ENCODE data around the gene MYH10.
"Not testable (repeated sequence)": the region's sequence is repeated elsewhere in the genome, so short reads cannot be mapped to it uniquely, and the experiment has no call there.

The MYH10 gene

DNA sequence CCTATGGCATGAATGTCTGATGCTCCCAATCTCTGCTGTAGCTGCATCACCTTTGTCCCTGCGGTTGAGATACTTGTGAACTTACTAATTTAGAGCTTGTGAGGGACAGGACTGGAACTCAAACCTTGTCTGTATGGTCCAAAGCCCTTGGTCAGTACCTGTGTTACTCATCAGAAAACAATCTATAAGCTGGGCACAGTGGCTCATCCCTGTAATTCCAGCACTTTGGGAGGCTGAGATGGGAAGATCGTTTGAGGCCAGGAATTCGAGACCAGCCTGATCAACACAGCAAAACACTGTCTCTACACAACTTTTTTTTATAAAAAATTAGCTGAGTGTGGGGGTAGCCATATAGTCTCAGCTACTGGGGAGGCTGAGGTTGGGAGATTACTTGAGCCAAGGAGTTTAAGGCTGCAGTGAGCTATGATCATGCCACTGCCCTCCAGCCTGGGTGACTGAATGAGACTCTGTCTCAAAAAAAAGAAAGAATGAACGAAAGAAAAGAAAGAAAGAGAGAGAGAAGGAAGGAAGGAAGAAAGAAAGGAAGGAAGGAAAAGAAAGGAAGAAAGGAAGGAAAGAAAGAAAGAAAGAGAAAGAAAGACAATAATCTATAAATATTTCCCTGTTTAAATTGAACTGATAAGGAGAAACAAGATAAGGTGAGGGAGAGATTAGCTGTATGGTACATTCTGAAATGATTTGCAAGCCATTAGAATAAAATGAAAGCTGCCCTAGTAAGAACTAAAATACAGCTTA is 31.7 kb upstream of the MYH10 start:
- no peaks in the 10 kb centered on the region for H3K36me3 Mint-ChIP-seq (ENCODE audit: insufficient read depth)
- H3K4me3 Mint-ChIP-seq = no peak overlapping the region
- H3K4me1 Mint-ChIP-seq = no peaks in the 10 kb centered on the region
- no peak for ATAC-seq (replicated peaks; ENCODE audit: extremely low read depth, poor library complexity, severe bottlenecking)
- H3K27ac Mint-ChIP-seq (ENCODE audit: low read depth) = no peak overlapping the region
- peaks cover 38% of the 10 kb centered on the region for H3K27me3 Mint-ChIP-seq
- no peak for DNase-seq (ENCODE audit: low spot score in 2 of 2)
- H3K9me3 Mint-ChIP-seq = peaks cover 5% of the 10 kb centered on the region

DNA sequence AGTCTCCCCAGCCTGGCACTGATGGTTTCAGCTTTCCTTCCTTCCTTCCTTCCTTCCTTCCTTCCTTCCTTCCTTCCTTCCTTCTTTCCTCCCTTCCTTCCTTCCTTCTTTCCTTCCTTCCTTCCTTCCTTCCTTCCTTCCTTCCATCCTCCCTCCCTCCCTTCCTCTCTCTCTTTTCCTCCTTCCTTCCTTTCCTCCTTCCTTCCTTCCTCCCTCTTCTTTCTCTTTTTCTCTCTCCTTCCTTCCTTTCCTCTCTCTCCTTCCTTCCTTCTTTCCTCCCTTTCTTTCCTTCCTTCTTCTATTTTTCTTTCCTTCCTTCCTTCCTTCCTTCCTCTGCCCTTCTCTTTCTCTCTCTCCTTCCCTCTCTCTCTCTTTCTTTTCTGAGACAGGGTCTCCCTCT is 30.2 kb upstream of the MYH10 start:
- H3K27me3 Mint-ChIP-seq = peaks cover 38% of the 10 kb centered on the region
- ATAC-seq (replicated peaks; ENCODE audit: extremely low read depth, poor library complexity, severe bottlenecking); H3K36me3 Mint-ChIP-seq (ENCODE audit: insufficient read depth); H3K4me3 Mint-ChIP-seq; H3K4me1 Mint-ChIP-seq; H3K27ac Mint-ChIP-seq (ENCODE audit: low read depth); DNase-seq (ENCODE audit: low spot score in 2 of 2): not testable (repeated sequence)
- H3K9me3 Mint-ChIP-seq = peaks cover 13% of the 10 kb centered on the region

DNA sequence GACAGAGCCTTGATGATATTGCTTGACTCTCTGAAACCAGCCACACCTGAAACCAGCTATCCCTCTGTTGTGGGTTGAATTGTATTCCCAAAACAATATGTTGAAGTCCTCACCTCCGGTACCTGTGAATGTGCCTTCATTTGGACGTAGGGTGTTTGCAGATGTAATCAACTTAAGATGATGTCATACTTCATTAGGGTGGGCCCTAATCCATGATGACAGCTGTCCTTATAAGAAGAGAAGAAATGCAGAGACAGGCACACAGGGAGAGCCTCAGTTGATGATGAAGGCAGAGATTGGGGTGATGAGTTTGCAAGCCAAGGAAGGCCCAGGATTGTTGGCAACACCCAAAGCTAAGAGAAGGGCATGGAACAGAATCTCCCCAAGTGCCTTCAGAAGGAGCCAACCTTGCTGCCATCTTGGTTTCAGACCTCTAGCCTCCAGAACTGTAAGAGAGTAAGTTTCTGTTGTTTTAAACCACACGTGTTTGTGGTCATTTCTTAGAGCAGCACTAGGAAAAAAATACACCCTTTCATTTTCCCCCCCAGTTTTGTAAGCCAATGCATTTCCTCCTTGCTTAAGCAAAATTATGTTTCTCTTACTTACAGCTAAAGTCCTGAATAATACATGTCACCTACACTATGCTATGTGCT is 29.4 kb upstream of the MYH10 start:
- Mint-ChIP-seq H3K36me3 (ENCODE audit: insufficient read depth) (no peaks in the 10 kb centered on the region), H3K4me3 (no peak overlapping the region), H3K27me3 (peaks cover 38% of the 10 kb centered on the region), H3K9me3 (peaks cover 13% of the 10 kb centered on the region), H3K4me1 (no peaks in the 10 kb centered on the region), H3K27ac (ENCODE audit: low read depth) (no peak overlapping the region)
- DNase-seq (ENCODE audit: low spot score in 2 of 2) (no peak), ATAC-seq (replicated peaks; ENCODE audit: extremely low read depth, poor library complexity, severe bottlenecking) (no peak)

DNA sequence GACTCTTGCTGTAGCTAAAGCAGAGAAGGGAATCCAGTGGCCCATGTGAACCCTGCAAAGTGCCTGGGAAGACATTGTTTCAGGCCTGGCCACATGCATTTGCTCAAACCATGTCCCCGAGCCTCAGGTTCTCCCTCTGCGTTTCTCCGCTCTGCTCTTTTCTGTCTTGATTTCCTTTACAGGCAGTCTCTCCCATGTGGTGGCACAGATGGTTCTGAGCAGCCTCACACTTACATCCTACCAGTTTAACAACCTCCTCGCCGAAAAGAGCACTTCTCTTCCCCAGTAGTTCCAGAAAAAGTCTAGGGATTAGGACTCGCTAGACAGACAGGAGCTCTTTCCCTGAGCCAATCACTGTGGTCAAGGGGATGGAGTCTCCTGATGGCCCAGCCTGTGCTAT is 28.3 kb upstream of the MYH10 start:
- Mint-ChIP-seq H3K4me1 (no peaks in the 10 kb centered on the region), H3K4me3 (no peak overlapping the region), H3K36me3 (ENCODE audit: insufficient read depth) (no peaks in the 10 kb centered on the region), H3K27me3 (peaks cover 46% of the 10 kb centered on the region), H3K9me3 (peaks cover 13% of the 10 kb centered on the region), H3K27ac (ENCODE audit: low read depth) (no peak overlapping the region)
- DNase-seq (ENCODE audit: low spot score in 2 of 2) = no peak
- no peak for ATAC-seq (replicated peaks; ENCODE audit: extremely low read depth, poor library complexity, severe bottlenecking)

DNA sequence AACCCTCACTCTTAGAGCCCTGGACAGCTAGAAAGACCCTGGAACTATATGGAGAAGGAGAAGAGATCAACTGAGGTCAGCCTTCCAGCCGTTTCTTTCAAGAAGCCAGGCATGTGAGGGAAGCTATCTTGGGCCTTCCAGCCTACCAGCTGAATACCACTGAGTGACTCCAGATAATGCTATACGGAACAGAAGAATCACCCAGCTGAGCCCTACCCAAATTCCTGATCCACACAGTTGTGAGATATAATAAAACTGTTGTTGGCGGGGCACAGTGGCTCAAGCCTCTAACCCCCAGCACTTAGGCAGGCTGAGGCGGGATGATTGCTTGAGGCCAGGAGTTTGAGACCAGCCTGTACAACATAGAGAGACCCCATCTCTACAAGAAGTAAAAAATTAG is 26.2 kb upstream of the MYH10 start:
- Mint-ChIP-seq H3K9me3 (peaks cover 13% of the 10 kb centered on the region), H3K4me3 (no peak overlapping the region), H3K27me3 (peaks cover 62% of the 10 kb centered on the region), H3K27ac (ENCODE audit: low read depth) (no peak overlapping the region), H3K36me3 (ENCODE audit: insufficient read depth) (no peaks in the 10 kb centered on the region), H3K4me1 (no peaks in the 10 kb centered on the region)
- DNase-seq (ENCODE audit: low spot score in 2 of 2) (no peak), ATAC-seq (replicated peaks; ENCODE audit: extremely low read depth, poor library complexity, severe bottlenecking) (no peak)

DNA sequence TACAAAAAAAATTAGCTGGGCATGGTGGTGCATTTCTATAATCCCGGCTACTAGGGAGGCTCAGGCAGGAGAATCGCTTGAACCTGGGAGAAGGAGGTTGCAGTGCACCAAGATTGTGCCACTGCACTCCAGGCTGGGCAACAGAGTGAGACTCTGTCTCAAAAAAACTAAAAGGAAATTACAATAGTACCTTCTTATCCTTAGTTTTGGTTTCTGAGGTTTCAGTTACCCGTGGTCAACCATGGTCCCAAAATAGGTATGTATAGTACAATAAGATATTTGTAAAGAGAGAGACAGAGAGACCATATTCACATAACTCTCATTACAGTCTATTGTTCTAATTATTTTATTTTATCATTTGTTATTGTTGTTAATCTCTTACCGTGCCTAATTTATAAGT is 24.3 kb upstream of the MYH10 start:
- no peak for ATAC-seq (replicated peaks; ENCODE audit: extremely low read depth, poor library complexity, severe bottlenecking)
- no peak overlapping the region for H3K27ac Mint-ChIP-seq (ENCODE audit: low read depth)
- DNase-seq (ENCODE audit: low spot score in 2 of 2) = no peak
- H3K36me3 Mint-ChIP-seq (ENCODE audit: insufficient read depth) = no peaks in the 10 kb centered on the region
- H3K4me3 Mint-ChIP-seq = no peak overlapping the region
- H3K27me3 Mint-ChIP-seq = peaks cover 76% of the 10 kb centered on the region
- H3K4me1 Mint-ChIP-seq = no peaks in the 10 kb centered on the region
- peaks cover 13% of the 10 kb centered on the region for H3K9me3 Mint-ChIP-seq

DNA sequence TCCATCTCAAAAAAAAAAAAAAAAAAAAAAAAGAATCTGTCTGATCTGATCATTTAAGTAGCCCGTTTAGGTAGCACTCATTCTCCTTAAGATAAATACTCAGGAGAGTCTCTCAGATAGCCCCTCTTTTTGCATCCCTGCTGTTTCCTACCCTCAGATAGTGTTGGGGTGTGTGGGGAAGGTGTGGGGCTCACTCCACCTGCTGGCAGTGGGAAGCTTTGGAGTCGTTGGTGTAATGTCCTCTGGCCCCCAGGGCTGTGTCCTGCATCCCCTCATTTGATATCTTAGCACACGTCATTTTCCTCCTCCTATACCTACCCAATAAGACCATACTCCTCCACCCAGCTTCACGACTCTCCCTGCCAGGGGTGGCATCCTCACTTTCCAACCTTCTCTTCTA is 20.5 kb upstream of the MYH10 start:
- no peak overlapping the region for H3K27ac Mint-ChIP-seq (ENCODE audit: low read depth)
- ATAC-seq (replicated peaks; ENCODE audit: extremely low read depth, poor library complexity, severe bottlenecking) (no peak), DNase-seq (ENCODE audit: low spot score in 2 of 2) (no peak)
- H3K4me3 Mint-ChIP-seq = no peak overlapping the region
- no peaks in the 10 kb centered on the region for H3K4me1 Mint-ChIP-seq
- H3K36me3 Mint-ChIP-seq (ENCODE audit: insufficient read depth) = no peaks in the 10 kb centered on the region
- H3K9me3 Mint-ChIP-seq = no peaks in the 10 kb centered on the region
- H3K27me3 Mint-ChIP-seq = peaks cover 86% of the 10 kb centered on the region

DNA sequence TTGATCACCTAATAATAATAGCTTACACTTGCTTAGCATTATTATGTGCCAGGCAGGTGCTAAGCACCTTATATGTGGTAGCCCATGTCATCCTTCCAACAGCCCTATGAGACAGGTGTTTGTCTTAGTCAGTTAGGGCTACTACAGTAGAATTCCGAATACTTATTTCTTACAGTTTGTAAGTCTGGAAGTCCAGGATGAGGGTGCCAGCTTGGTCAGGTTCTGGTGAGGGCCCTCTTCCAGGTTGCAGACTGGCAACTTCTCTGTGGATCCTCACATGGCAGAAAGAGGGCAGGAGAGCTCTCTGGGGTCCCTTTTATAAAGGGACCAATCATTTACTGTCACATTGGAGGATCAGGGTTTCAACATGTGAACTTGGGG is 19.6 kb upstream of the MYH10 start:
- H3K9me3 Mint-ChIP-seq = no peaks in the 10 kb centered on the region
- DNase-seq (ENCODE audit: low spot score in 2 of 2) (no peak), ATAC-seq (replicated peaks; ENCODE audit: extremely low read depth, poor library complexity, severe bottlenecking) (no peak)
- H3K36me3 Mint-ChIP-seq (ENCODE audit: insufficient read depth) = no peaks in the 10 kb centered on the region
- H3K4me3 Mint-ChIP-seq = no peak overlapping the region
- H3K4me1 Mint-ChIP-seq = no peaks in the 10 kb centered on the region
- peaks cover 88% of the 10 kb centered on the region for H3K27me3 Mint-ChIP-seq
- no peak overlapping the region for H3K27ac Mint-ChIP-seq (ENCODE audit: low read depth)

DNA sequence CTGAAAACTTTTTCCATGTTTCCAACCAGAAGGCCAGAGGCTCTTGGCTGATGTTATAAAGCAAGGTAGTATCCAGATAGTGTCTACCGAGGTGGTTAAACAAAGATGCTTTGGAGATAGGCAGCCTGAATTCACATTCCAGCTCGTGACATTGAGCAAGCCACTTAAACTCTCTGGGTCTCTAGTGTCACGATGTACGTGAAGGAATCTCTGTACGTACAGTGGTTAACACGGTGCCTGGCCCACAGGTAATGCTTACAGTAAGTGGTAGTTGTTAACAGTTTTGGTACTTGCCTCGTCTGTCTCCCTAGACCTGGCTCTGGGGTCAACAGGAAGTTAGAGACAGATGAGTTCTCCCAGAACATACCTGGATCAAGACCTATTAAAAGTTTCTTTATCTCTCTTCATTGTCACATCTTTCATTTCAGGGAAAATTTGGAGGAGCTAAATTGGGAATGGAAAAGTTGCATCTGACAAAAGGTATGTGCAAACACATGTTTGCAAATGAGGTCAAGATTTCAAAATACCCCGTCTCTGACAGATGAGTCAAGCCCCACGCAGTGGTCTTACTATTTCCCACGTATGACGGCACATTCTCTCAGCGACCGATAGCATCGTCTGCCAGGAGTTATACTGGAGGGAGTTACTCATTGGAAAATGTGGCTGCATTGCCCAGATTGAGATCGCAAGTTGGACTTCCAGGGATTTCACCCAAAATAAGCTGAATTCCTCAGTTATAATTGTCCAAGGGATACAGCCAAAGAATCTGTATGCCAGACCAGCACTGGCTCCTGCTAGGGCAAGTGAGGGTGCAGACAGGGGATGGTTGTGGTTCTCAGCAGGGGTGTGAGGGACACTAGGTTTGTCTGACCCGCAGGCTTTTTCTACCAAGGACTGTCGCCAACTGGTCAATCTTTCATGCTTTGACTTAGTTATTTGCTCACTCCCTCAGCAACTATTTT is 18.9 kb upstream of the MYH10 start:
- Mint-ChIP-seq H3K36me3 (ENCODE audit: insufficient read depth) (no peaks in the 10 kb centered on the region), H3K9me3 (no peaks in the 10 kb centered on the region), H3K27me3 (peaks cover 86% of the 10 kb centered on the region), H3K4me1 (no peaks in the 10 kb centered on the region), H3K27ac (ENCODE audit: low read depth) (no peak overlapping the region), H3K4me3 (no peak overlapping the region)
- no peak for ATAC-seq (replicated peaks; ENCODE audit: extremely low read depth, poor library complexity, severe bottlenecking)
- DNase-seq (ENCODE audit: low spot score in 2 of 2) = no peak

DNA sequence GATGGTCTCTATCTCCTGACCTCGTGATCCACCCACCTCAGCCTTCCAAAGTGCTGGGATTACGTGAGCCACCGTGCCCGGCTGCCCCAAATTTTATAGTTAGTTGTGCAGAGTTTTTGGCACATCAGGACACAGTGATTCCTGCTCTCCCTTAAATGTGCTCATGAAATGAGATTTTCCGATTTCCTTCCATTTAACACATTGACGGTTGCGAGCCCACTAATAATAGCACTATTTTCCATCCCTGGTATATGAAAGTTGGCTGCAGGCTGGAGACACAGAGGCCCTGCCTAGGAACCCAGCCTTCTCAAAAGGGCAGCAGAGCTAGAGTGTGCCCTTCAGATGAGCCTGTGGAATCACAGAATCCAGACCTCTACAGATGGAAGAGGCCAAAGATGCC is 17.4 kb upstream of the MYH10 start:
- Mint-ChIP-seq H3K9me3 (no peaks in the 10 kb centered on the region), H3K4me1 (no peaks in the 10 kb centered on the region), H3K27me3 (peaks cover 83% of the 10 kb centered on the region), H3K36me3 (ENCODE audit: insufficient read depth) (no peaks in the 10 kb centered on the region), H3K27ac (ENCODE audit: low read depth) (no peak overlapping the region), H3K4me3 (no peak overlapping the region)
- DNase-seq (ENCODE audit: low spot score in 2 of 2) (no peak), ATAC-seq (replicated peaks; ENCODE audit: extremely low read depth, poor library complexity, severe bottlenecking) (no peak)

DNA sequence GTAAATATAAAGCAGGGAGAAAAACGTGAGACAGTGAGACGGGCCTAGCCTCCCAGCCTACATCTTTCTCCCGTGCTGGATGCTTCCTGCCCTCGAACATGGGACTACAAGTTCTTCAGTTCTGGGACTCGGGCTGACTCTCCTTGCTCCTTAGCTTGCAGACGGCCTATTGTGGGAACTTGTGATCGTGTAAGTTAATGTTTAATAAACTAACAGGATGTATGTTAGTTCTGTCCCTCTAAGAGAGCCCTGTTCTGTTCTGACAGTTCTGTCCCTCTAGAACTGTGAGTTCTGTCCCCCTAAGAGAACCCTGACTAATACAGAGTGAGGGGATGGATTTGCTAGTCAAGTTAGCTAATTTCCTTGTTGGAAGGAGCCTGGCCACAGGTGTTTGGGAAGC is 16.7 kb upstream of the MYH10 start:
- no peaks in the 10 kb centered on the region for H3K36me3 Mint-ChIP-seq (ENCODE audit: insufficient read depth)
- H3K27me3 Mint-ChIP-seq = peaks cover 75% of the 10 kb centered on the region

DNA sequence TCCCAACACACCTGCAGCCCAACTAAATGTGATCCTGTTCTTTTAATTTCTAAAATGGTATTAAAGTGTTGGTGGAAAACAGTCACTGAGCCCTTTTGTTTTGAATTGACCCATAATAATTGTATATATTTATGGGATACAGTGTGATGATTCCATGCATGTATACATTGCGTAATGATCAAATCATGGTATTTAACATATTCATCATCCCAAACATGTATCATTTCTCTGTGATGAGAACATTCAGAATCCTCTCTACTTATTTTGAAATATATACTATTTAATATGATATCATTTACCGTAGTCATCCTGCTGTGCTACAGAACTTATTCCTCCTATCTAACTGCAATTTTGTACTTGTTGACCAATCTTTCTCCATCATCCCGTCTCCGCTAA is 14.0 kb upstream of the MYH10 start:
- DNase-seq (ENCODE audit: low spot score in 2 of 2) (no peak), ATAC-seq (replicated peaks; ENCODE audit: extremely low read depth, poor library complexity, severe bottlenecking) (no peak)
- H3K9me3 Mint-ChIP-seq = no peaks in the 10 kb centered on the region
- no peak overlapping the region for H3K27ac Mint-ChIP-seq (ENCODE audit: low read depth)
- no peaks in the 10 kb centered on the region for H3K36me3 Mint-ChIP-seq (ENCODE audit: insufficient read depth)
- no peak overlapping the region for H3K4me3 Mint-ChIP-seq
- peaks cover 48% of the 10 kb centered on the region for H3K27me3 Mint-ChIP-seq
- no peaks in the 10 kb centered on the region for H3K4me1 Mint-ChIP-seq

More for the DNA sequence above, 16.7 kb upstream of the MYH10 start:
- Mint-ChIP-seq H3K27ac (ENCODE audit: low read depth) (no peak overlapping the region), H3K9me3 (no peaks in the 10 kb centered on the region), H3K4me3 (no peak overlapping the region), H3K4me1 (no peaks in the 10 kb centered on the region)
- DNase-seq (ENCODE audit: low spot score in 2 of 2) (no peak), ATAC-seq (replicated peaks; ENCODE audit: extremely low read depth, poor library complexity, severe bottlenecking) (no peak)

Data from central memory CD8-positive, alpha-beta T cell (primary cell).